Neural crest cell (in vitro differentiated cells): ENCODE measurements around the gene C14orf93. TPM values are rescaled to one million over a fixed set of nuclear protein-coding genes. Genes with fewer than 3 reads are reported as not detected.
A peak's percentile ranks its signal among the peaks of the same experiment; 100 is the strongest.

Experiments used
- DNase-seq: peaks from one replicate; pipeline ENCODE4 v3.0.0; 2021; ENCODE audit warnings: low read depth, mixed read lengths, low spot score
- H3K27ac Mint-ChIP-seq: one replicate; pipeline ENCODE4 v1.8.0; 2021; ENCODE audit warnings: mild to moderate bottlenecking, mixed read lengths; ENCODE audit not compliant: unreplicated experiment
- H3K27me3 Mint-ChIP-seq: 2 replicates; pipeline ENCODE4 v1.8.0; 2021; ENCODE audit warnings: low read depth, mild to moderate bottlenecking, mixed read lengths
- H3K36me3 Mint-ChIP-seq: 2 replicates; pipeline ENCODE4 v1.8.0; 2021; ENCODE audit warnings: low read depth, mild to moderate bottlenecking, mixed read lengths
- H3K4me1 Mint-ChIP-seq: 2 replicates; pipeline ENCODE4 v1.8.0; 2021; ENCODE audit warnings: mixed read lengths
- H3K4me3 Mint-ChIP-seq: one replicate; pipeline ENCODE4 v1.8.0; 2021; ENCODE audit warnings: mild to moderate bottlenecking, mixed read lengths
- H3K9me3 Mint-ChIP-seq: 2 replicates; pipeline ENCODE4 v1.8.0; 2021; ENCODE audit warnings: mixed read lengths
- total RNA-seq: library from RNA; stranded (reverse); gene quantifications from 2 replicates; pipeline ENCODE4 v1.2.1, GENCODE V29; 2021
- TF ChIP-seq, protein P1 (sequence below): fragments of 200-600 bp; sonication (generic); conservative IDR thresholded peaks from 2 replicates; pipeline ENCODE4 v1.5.0; 2021; ENCODE audit warnings: antibody characterized with exemption, mild to moderate bottlenecking

Gene C14orf93
- total RNA-seq, 1 donor from 2014 or later = 13.6 TPM

DNA sequence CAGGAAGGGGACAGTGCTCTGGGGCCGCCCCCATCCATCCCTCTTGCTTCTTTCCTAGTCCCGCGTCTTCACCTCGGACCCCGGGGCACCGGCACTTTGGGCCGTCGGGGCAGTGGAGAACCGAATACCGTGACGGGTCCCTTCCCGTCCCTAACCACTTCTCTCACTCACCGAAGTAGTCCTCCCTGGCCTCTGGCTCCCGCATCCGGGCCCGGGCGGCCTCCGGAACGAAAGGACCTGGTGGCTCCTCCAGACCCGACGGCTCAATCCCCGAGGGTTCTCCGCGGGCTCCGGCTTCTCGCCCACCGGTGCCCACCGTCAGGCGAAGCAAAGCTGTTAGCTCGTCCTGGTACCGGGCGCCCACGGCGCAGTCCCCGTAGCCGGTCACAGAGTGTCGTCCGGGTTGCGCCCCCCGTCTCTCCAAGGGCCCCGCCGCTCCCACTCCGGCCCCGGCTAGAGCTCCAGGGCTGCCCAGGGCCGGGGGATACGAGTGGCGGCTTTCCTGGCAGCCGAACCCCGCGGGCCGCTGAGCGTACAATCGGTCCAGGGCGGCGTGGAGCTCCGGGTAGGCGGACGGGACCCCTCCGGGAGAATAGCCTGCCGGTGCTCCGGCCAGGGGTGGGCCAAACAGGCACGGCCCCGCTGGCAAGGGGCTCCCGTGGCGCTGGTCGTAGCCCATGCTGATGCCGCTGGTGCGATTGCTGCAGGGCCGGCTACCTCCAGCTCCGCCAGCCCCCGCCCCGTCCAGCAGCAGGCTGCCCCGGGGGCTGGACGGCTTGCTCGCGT is 28.7 kb downstream of the C14orf93 start:
- Mint-ChIP-seq H3K27ac (no peak overlapping the region), H3K27me3 (no peaks in the 10 kb centered on the region), H3K4me3 (peak overlapping the region; percentile 70), H3K36me3 (peaks cover 3% of the 10 kb centered on the region), H3K9me3 (no peaks in the 10 kb centered on the region), H3K4me1 (peaks cover 40% of the 10 kb centered on the region)
- peak; percentile 33 for DNase-seq
- TF ChIP-seq, protein P1, sequence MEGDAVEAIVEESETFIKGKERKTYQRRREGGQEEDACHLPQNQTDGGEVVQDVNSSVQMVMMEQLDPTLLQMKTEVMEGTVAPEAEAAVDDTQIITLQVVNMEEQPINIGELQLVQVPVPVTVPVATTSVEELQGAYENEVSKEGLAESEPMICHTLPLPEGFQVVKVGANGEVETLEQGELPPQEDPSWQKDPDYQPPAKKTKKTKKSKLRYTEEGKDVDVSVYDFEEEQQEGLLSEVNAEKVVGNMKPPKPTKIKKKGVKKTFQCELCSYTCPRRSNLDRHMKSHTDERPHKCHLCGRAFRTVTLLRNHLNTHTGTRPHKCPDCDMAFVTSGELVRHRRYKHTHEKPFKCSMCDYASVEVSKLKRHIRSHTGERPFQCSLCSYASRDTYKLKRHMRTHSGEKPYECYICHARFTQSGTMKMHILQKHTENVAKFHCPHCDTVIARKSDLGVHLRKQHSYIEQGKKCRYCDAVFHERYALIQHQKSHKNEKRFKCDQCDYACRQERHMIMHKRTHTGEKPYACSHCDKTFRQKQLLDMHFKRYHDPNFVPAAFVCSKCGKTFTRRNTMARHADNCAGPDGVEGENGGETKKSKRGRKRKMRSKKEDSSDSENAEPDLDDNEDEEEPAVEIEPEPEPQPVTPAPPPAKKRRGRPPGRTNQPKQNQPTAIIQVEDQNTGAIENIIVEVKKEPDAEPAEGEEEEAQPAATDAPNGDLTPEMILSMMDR = no peak

DNA sequence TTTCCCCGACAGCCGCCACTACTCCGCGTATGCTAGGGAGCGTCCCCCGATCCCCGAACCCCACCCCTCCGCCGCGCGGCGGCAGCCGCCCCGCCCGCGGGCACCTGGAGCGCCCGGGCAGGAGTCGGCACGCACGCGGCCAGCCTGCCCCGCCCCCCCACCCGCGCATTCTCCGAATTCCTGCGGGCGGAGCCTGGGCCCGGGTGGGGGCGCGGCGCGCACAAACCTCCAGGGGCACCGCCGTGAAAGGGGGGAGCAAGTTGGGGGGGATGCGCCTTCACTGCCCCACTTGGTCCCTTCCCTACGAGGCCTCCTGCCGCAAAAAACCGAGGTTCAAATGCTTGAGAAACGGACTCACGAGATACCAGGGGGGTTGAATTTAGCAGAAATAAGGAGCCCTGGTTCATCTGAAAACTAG is 29.3 kb downstream of the C14orf93 start:
- no peaks in the 10 kb centered on the region for H3K9me3 Mint-ChIP-seq
- H3K4me3 Mint-ChIP-seq = peak overlapping the region; percentile 92
- TF ChIP-seq, protein P1 = no peak
- no peaks in the 10 kb centered on the region for H3K27me3 Mint-ChIP-seq
- peaks cover 3% of the 10 kb centered on the region for H3K36me3 Mint-ChIP-seq
- peaks cover 41% of the 10 kb centered on the region for H3K4me1 Mint-ChIP-seq
- peak overlapping the region; percentile 46 for H3K27ac Mint-ChIP-seq
- no peak for DNase-seq

DNA sequence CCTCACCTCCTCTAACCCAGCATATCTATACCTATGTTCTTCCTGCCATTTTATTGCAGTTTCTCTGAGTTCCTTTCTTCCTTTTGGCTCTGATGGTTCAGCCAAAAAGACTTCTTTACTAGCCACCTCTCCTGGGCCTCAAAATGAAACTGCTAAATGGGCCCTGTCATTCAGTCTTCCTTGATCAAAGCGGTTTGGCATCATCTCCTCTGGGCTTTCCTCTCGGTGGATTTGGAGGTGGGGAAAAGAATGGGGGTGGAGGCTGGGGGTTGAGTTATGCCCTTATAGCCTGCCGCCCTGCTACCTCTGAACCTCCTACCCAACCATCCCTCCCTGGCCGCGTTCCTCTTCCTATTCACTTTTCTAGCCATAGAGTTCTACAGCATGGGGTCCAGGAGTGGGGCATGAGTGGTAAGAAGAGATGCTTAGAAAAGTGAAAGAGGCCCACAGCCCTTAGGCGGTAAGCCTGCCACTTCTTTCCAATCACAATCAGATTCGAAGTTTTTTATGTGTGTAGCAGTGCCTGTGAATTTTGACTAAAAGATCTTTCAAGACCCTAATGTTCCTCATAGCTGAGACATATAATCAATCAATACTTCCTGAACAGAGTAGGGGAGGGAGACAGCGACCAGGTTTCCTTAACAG is 30.1 kb downstream of the C14orf93 start:
- Mint-ChIP-seq H3K36me3 (peaks cover 5% of the 10 kb centered on the region), H3K4me1 (peaks cover 45% of the 10 kb centered on the region), H3K9me3 (no peaks in the 10 kb centered on the region), H3K4me3 (peak overlapping the region; percentile 92), H3K27me3 (no peaks in the 10 kb centered on the region), H3K27ac (no peak overlapping the region)
- no peak for DNase-seq
- TF ChIP-seq, protein P1 = no peak

DNA sequence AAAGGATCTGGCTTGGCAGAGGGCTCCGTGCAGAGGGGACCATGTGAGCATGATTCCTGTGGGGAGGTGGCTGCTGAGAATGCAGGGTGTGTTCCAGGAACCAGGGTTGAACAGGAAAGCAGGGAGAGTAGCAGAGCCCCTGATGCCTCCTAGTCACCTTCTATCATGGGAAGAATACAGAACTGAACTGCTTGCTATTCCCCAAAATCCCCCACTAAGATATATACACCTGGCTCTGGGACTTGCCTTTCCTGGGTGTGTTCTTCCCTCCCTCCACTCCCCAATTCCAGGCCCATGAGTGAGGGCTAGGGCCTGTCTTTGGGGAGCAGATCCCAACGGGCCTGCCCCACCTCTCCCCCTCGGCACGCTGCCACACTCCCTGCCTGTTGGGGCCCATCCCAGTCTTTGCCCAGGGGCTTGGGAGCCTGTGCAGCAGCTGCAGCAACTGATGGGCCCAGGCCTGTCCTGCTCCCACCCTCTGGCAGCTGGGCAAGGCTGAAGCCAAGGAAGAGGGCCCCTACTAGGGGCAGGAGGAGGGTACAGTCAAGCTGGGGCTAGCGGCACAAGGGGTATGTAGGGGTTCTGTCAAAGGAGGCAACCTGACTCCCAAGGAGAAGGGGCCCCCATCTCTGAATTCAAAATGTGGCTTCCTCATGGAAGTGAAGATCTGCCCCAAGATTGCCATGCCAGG is 30.8 kb downstream of the C14orf93 start:
- TF ChIP-seq, protein P1 = no peak
- H3K36me3 Mint-ChIP-seq = peaks cover 5% of the 10 kb centered on the region
- peaks cover 52% of the 10 kb centered on the region for H3K4me1 Mint-ChIP-seq
- DNase-seq = no peak
- no peaks in the 10 kb centered on the region for H3K9me3 Mint-ChIP-seq
- no peaks in the 10 kb centered on the region for H3K27me3 Mint-ChIP-seq
- no peak overlapping the region for H3K27ac Mint-ChIP-seq
- peak overlapping the region; percentile 92 for H3K4me3 Mint-ChIP-seq

DNA sequence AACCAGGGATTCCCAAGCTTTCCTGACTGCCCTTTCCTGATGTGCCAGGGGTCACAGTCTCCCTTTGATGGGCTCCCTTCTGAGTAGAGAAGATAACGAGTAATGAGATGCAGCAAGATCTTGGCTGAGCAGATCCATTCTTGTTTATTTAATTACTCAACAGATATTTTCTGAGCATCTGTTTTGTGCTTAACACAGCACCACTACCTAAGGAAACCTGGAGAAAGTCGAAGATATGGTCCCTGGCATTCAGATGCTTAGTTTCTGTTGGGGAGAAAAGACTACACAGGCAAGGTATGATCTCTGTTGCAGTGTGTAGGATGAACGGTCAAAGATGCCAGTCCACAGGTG is 31.5 kb downstream of the C14orf93 start:
- TF ChIP-seq, protein P1 = no peak
- Mint-ChIP-seq H3K27ac (peak overlapping the region; percentile 5), H3K4me3 (peak overlapping the region; percentile 92), H3K36me3 (peaks cover 12% of the 10 kb centered on the region), H3K9me3 (no peaks in the 10 kb centered on the region), H3K27me3 (no peaks in the 10 kb centered on the region), H3K4me1 (peaks cover 59% of the 10 kb centered on the region)
- no peak for DNase-seq
